Naive thymus-derived CD8-positive, alpha-beta T cell (primary cell): ENCODE data around the gene NELFA. TPM values are rescaled to one million over a fixed set of nuclear protein-coding genes. Genes with fewer than 3 reads are reported as not detected.

Experiments used
- ATAC-seq, 2 donors: fragments of 150-1000 bp; cut with Tn5 transposase in 1 of 2; sonication (Bioruptor Pico), chemical (Tn5 transposase) in 1 of 2; 1 replicate in 1 of 2; 2 replicates in 1 of 2; pipeline ENCODE4 v1.10.0; 2021; ENCODE audit warnings: mild to moderate bottlenecking in 2 of 2, moderate library complexity in 2 of 2
- POLR2A ChIA-PET: fragments of 350-600 bp; sonication (Branson Sonifier 250); formaldehyde crosslinking; loops from one replicate; lab custom pipeline; 2021; ENCODE audit warnings: antibody characterized with exemption; lab: Charles Lee
- DNase-seq, 10 donors: peaks; one replicate each; pipeline versions ENCODE4 v3.0.0 to v3.0.0-alpha.2; 2020 to 2022
- H3K27ac Mint-ChIP-seq, 10 donors: one replicate each; pipeline ENCODE4 v1.8.0; 2020 to 2022; ENCODE audit warnings: mild to moderate bottlenecking in 10 of 10, mixed read lengths in 10 of 10, moderate library complexity in 4 of 10, inconsistent platforms in 1 of 10
- H3K27me3 Mint-ChIP-seq, 5 donors: one replicate each; pipeline ENCODE4 v1.8.0; 2021 to 2022; ENCODE audit warnings: mixed read lengths in 5 of 5
- H3K36me3 Mint-ChIP-seq, 3 donors: one replicate each; pipeline ENCODE4 v1.8.0; 2020 to 2022; ENCODE audit warnings: mixed read lengths in 3 of 3, mild to moderate bottlenecking in 2 of 3, inconsistent platforms in 1 of 3
- H3K4me1 Mint-ChIP-seq, 4 donors: one replicate each; pipeline ENCODE4 v1.8.0; 2021 to 2022; ENCODE audit warnings: mixed read lengths in 4 of 4
- H3K4me3 Mint-ChIP-seq, 10 donors: one replicate each; pipeline ENCODE4 v1.8.0; 2020 to 2022; ENCODE audit warnings: mild to moderate bottlenecking in 10 of 10, mixed read lengths in 10 of 10, moderate library complexity in 6 of 10, inconsistent platforms in 1 of 10
- H3K9me3 Mint-ChIP-seq, 9 donors: one replicate each; pipeline ENCODE4 v1.8.0; 2020 to 2022; ENCODE audit warnings: mixed read lengths in 9 of 9, mild to moderate bottlenecking in 3 of 9, inconsistent platforms in 1 of 9, moderate library complexity in 1 of 9
- polyA plus RNA-seq, 3 donors: library from polyadenylated mRNA; unstranded; fragments of 300-500 nt; fragmentation: Illumina TruSeq; gene quantifications; one replicate each; pipeline ENCODE4 v1.2.3, GENCODE V29; 2021
- total RNA-seq, 8 experiments: library from RNA in 2 of 8; stranded (reverse) in 2 of 8; gene quantifications; one replicate each; pipeline ENCODE4 v1.2.3 and lab custom pipeline; 2021 to 2026

Gene NELFA
- total and polyA plus RNA-seq, 5 experiments from 2014 or later = 20.1 to 47.9 (median 37.8) TPM

GRCh38 chr4:1960170-1960825 lies 48.5 kb downstream of the NELFA start:
- ATAC-seq (no peak), DNase-seq (peak in 1 of 10 donors; percentile 11)
- POLR2A ChIA-PET = no interaction called here
- Mint-ChIP-seq H3K36me3 (peaks cover 0 to 67% (median 27%) of the 10 kb centered on the region in 3 donors), H3K9me3 (no peaks in the 10 kb centered on the region), H3K27ac (peak overlapping the region in 1 of 10 donors; percentile 69), H3K27me3 (no peaks in the 10 kb centered on the region), H3K4me3 (no peak overlapping the region), H3K4me1 (peaks cover 0 to 6% (median under 1%) of the 10 kb centered on the region in 4 donors)

DNA sequence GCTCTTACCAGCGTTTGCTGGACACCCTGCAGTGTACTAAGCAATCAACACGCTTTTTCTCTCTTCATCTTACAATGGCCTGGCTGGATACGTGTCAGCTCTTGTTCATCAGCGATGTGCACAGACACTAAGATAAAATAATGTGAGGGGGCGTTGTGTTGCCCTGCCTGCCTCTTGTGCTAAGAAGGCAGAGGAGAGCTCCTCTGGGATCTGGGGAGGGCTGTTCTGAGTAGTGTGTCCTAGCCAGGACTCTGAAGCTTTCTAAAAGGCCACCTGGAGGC lies 49.7 kb downstream of the NELFA start:
- POLR2A ChIA-PET = no interaction called here
- Mint-ChIP-seq H3K27me3 (no peaks in the 10 kb centered on the region), H3K36me3 (peaks cover 0 to 74% (median 25%) of the 10 kb centered on the region in 3 donors), H3K9me3 (no peaks in the 10 kb centered on the region), H3K27ac (peak overlapping the region in 1 of 10 donors; percentile 3), H3K4me1 (peaks cover 0 to 5% (median under 1%) of the 10 kb centered on the region in 4 donors), H3K4me3 (no peak overlapping the region)
- no peak for ATAC-seq
- DNase-seq = no peak

- Mint-ChIP-seq H3K36me3 (peaks cover 0 to 71% (median 25%) of the 10 kb centered on the region in 3 donors), H3K27me3 (no peaks in the 10 kb centered on the region), H3K4me3 (no peak overlapping the region), H3K27ac (no peak overlapping the region), H3K4me1 (peaks cover 0 to 4% (median under 1%) of the 10 kb centered on the region in 4 donors), H3K9me3 (no peaks in the 10 kb centered on the region)
- POLR2A ChIA-PET = no interaction called here
- DNase-seq (no peak), ATAC-seq (no peak)
Observed at GRCh38 chr4:1958276-1959103, 50.3 kb downstream of the NELFA start.

DNA sequence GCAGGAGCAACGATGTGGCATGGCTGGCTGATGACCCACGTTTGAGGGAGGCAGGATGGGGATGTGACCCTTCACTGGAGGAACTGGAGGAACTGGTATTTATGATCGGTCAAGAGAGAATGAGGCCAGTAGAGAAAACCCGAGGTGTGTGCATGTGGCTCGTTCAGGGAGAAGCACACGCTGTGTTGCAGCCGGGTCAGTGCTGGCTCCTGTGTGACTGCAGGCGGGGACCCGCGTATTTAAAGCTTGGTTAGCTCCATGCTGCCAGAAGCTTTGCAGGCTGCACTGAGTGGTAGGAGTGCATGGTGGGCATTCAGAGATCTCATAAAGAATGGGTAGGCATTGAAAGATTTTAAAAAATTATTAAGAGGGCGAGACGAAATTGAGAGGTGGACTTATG lies 52.1 kb downstream of the NELFA start:
- POLR2A ChIA-PET = no interaction called here
- Mint-ChIP-seq H3K27me3 (no peaks in the 10 kb centered on the region), H3K4me1 (peaks cover 0 to 4% (median under 1%) of the 10 kb centered on the region in 4 donors), H3K9me3 (no peaks in the 10 kb centered on the region), H3K36me3 (peaks cover 0 to 69% (median 26%) of the 10 kb centered on the region in 3 donors), H3K27ac (peak overlapping the region in 1 of 10 donors; percentile 47), H3K4me3 (no peak overlapping the region)
- DNase-seq = no peak
- no peak for ATAC-seq

- peaks cover 0 to 4% (median 2%) of the 10 kb centered on the region in 4 donors for H3K4me1 Mint-ChIP-seq
- no peaks in the 10 kb centered on the region for H3K27me3 Mint-ChIP-seq
- no peak overlapping the region for H3K4me3 Mint-ChIP-seq
- DNase-seq (no peak), ATAC-seq (no peak)
- H3K27ac Mint-ChIP-seq = no peak overlapping the region
- H3K36me3 Mint-ChIP-seq = peaks cover 0 to 49% (median 11%) of the 10 kb centered on the region in 3 donors
- POLR2A ChIA-PET = no interaction called here
- H3K9me3 Mint-ChIP-seq = no peaks in the 10 kb centered on the region
Observed at GRCh38 chr4:1953335-1953734, 55.4 kb downstream of the NELFA start.

DNA sequence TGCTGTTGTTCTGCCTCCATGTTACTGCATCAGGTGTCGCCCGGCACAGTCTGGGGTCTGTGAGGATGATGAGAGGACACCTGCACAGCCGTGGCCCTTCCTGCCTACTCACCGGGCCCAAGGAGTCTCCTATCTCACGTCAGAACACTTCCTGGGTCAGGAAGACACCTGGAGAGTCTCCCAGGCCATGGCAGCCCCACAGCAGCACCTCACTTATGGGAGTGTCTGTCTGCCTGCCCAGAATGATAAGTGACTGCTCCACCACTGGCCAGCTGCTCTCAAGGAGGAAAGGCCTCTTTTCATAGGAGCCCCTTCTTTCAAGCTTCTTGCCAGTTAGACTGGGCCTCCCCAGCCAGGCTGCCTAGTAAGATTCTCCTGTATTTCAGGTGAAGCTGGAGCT lies 56.1 kb downstream of the NELFA start:
- H3K27me3 Mint-ChIP-seq = no peaks in the 10 kb centered on the region
- H3K27ac Mint-ChIP-seq = no peak overlapping the region
- DNase-seq (no peak), ATAC-seq (no peak)
- POLR2A ChIA-PET = no interaction called here
- H3K9me3 Mint-ChIP-seq = no peaks in the 10 kb centered on the region
- H3K4me3 Mint-ChIP-seq = no peak overlapping the region
- H3K4me1 Mint-ChIP-seq = peaks cover 0 to 6% (median 2%) of the 10 kb centered on the region in 4 donors
- H3K36me3 Mint-ChIP-seq = peaks cover 0 to 44% (median 11%) of the 10 kb centered on the region in 3 donors

DNA sequence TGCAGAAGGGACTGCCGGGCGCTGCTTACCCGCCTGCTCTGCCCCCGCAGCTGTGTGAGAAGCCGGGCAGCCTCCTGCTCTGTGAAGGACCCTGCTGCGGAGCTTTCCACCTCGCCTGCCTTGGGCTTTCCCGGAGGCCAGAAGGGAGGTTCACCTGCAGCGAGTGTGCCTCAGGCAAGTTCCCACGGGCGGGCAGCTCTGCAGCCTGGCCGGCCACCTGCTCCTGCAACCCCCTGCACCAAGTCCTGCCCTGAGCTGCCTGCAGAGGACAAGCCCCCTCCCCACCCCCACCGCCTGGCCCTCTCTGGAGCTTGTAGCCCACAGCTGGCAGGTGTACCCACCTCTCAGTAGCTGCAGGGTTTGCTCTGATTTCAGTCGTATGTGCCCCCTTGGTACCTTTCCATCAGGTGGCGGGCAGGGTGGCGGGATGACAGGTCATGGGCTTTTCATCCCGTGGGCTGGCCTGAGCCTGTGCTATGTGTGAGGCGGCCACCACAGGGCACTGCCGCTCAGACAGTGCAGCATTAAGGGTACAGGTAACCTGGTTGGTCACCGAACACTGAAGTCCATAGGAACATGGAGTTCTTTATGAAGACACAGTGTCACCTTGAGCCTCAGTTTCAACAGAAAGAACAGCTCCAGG lies 56.6 kb downstream of the NELFA start:
- ATAC-seq (no peak), DNase-seq (no peak)
- Mint-ChIP-seq H3K27ac (no peak overlapping the region), H3K4me1 (peaks cover 0 to 6% (median 2%) of the 10 kb centered on the region in 4 donors), H3K36me3 (peaks cover 0 to 44% (median 11%) of the 10 kb centered on the region in 3 donors), H3K4me3 (no peak overlapping the region), H3K27me3 (no peaks in the 10 kb centered on the region), H3K9me3 (no peaks in the 10 kb centered on the region)
- POLR2A ChIA-PET = no interaction called here

DNA sequence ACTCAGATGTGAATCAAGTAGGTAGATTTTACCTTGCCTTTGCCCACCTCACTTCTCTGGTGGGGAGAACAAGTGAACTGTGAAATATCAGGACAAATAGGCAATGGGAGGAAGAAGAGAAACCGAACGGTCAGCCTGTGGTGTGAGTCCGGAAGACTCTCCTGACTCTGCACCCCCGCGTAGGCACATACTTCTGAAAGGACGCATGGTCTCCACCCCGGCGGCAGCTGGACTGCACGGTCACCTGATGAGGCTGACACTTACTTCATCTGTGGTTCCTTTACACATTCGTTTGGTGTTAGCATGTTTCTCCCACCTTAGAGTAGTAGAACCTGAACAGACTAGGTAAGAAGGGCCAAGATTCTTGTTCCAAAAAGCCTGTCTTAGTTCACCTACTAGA lies 58.4 kb downstream of the NELFA start:
- H3K36me3 Mint-ChIP-seq = peaks cover 0 to 37% (median 5%) of the 10 kb centered on the region in 3 donors
- H3K27me3 Mint-ChIP-seq = no peaks in the 10 kb centered on the region
- DNase-seq = no peak
- H3K4me3 Mint-ChIP-seq = no peak overlapping the region
- no peak for ATAC-seq
- POLR2A ChIA-PET = no interaction called here
- H3K9me3 Mint-ChIP-seq = no peaks in the 10 kb centered on the region
- H3K27ac Mint-ChIP-seq = no peak overlapping the region
- H3K4me1 Mint-ChIP-seq = peaks cover 0 to 2% (median 1%) of the 10 kb centered on the region in 4 donors

DNA sequence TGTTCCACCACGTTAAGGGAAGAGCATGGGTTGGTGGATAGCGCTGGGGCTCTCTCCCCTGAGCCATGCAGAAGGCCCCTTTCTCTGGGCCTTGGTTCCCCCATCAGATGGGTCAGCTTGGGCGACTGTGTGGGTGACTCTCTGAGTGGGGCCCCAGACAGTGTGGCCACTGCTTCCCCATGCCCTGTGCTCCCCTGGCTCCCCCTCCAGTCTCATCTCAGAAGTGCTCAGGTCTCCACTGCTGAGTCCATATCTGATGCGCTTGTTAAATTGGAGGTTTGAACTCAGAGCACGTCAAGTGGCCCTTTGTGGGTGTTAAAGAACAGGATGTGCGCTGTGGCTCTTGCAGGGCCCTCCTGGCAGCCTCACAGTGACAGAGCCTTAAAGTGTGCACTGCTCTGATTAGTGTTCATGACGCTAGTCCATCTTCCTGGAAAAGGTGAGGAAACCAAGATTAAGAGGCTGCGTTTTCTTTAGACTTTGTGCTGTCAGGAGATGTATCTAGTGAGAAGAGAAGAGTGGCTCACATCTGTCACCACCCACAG lies 59.8 kb downstream of the NELFA start:
- no peak overlapping the region for H3K4me3 Mint-ChIP-seq
- peaks cover 0 to 27% (median 3%) of the 10 kb centered on the region in 3 donors for H3K36me3 Mint-ChIP-seq
- H3K27ac Mint-ChIP-seq = peak overlapping the region in 2 of 10 donors; percentile 12 to 65
- POLR2A ChIA-PET = no interaction called here
- H3K9me3 Mint-ChIP-seq = no peaks in the 10 kb centered on the region
- H3K27me3 Mint-ChIP-seq = no peaks in the 10 kb centered on the region
- no peak for ATAC-seq
- H3K4me1 Mint-ChIP-seq = peaks cover 0 to 2% (median 1%) of the 10 kb centered on the region in 4 donors
- no peak for DNase-seq

GRCh38 chr4:1948232-1948631 lies 60.5 kb downstream of the NELFA start:
- H3K9me3 Mint-ChIP-seq = no peaks in the 10 kb centered on the region
- no peaks in the 10 kb centered on the region for H3K27me3 Mint-ChIP-seq
- peak overlapping the region in 1 of 10 donors; percentile 16 for H3K4me3 Mint-ChIP-seq
- ATAC-seq = no peak
- H3K27ac Mint-ChIP-seq = peak overlapping the region in 2 of 10 donors; percentile 27
- peaks cover 0 to 26% (median 3%) of the 10 kb centered on the region in 3 donors for H3K36me3 Mint-ChIP-seq
- peaks cover 0 to 2% (median 1%) of the 10 kb centered on the region in 4 donors for H3K4me1 Mint-ChIP-seq
- POLR2A ChIA-PET = no interaction called here
- DNase-seq = no peak

- Mint-ChIP-seq H3K9me3 (no peaks in the 10 kb centered on the region), H3K27me3 (no peaks in the 10 kb centered on the region), H3K4me1 (peaks cover 0 to 2% (median 1%) of the 10 kb centered on the region in 4 donors), H3K27ac (no peak overlapping the region), H3K4me3 (no peak overlapping the region), H3K36me3 (peaks cover 0 to 24% (median 2%) of the 10 kb centered on the region in 3 donors)
- ATAC-seq (no peak), DNase-seq (no peak)
- POLR2A ChIA-PET = no interaction called here
Observed at GRCh38 chr4:1945912-1946311, 62.9 kb downstream of the NELFA start.

DNA sequence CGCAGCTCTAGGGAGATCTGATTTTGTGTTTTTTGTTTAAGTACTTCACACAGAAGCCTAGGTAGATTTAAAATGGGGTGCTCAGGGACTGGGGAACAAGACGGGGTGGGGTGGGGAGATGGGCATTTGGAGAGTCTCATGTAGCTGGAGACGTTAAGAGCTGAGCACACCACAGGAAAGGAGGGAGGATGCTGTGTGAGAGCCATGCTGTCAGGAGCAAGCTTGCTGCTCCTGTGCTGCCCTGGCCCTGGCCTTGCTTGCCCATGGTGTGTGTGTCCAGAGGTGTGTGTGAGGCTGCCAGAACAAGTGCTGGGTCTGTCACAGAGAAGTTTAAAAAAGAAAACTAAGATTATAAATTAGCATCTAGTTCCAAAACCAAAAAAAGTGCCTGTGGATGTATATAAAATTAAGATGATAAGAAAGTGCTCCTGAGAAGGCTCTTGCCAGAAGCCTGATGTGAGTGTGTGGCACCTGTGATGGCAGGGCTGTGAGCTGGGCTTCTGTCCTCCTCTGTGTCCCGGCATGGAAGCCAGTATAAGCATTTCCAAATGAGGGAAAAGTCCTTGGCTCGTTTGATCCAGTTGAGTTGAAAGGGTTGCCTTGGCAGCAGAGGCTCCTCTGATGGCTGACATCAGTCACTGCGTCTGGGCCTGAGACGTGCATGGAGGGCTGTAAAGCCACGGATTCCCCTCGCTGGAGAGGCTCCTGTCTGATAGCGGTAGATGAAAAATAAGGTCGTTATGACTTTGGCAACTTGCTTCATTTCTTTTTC lies 63.5 kb downstream of the NELFA start:
- POLR2A ChIA-PET = no interaction called here
- Mint-ChIP-seq H3K9me3 (no peaks in the 10 kb centered on the region), H3K36me3 (peaks cover 0 to 27% (median 4%) of the 10 kb centered on the region in 3 donors), H3K4me1 (peaks cover 0 to 2% (median 1%) of the 10 kb centered on the region in 4 donors), H3K27ac (peak overlapping the region in 2 of 10 donors; percentile 33 to 43), H3K4me3 (no peak overlapping the region), H3K27me3 (no peaks in the 10 kb centered on the region)
- DNase-seq (no peak), ATAC-seq (no peak)
